CD4-positive, alpha-beta T cell treated with Interleukin-12 subunit alpha and Interleukin-12 subunit beta, for 1 hour (primary cell): ENCODE results near the gene EMC10.
A peak's percentile ranks its signal among the peaks of the same experiment; 100 is the strongest.
"Not testable (repeated sequence)": the region's sequence is repeated elsewhere in the genome, so short reads cannot be mapped to it uniquely, and the experiment has no call there.

Experiments
- DNase-seq: peaks from one replicate; pipeline ENCODE4 v3.0.0-alpha.2; 2020

Gene EMC10

GRCh38 chr19:50453243-50453642, 23.1 kb upstream of the EMC10 start:
- no peak for DNase-seq

DNA sequence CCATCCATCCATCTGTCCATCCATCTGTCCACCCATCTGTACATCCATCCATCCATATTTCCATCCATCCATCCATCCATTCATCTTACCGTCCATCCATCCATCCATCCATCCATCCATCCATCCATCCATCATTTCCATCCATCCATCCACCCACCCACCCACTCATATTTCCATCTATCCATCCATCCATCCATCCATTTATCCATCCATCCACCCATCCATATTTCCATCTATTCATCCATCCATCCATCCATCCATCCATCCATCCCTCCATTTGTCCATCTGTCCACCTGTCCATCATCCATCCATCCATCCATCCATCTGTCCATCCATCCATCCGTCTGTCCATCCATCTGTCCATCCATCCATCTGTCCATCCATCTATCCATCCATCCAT, 20.3 kb upstream of the EMC10 start:
- no peak for DNase-seq

GRCh38 chr19:50457300-50457699, 19.0 kb upstream of the EMC10 start:
- no peak for DNase-seq

GRCh38 chr19:50458396-50459066, 17.8 kb upstream of the EMC10 start:
- no peak for DNase-seq

DNA sequence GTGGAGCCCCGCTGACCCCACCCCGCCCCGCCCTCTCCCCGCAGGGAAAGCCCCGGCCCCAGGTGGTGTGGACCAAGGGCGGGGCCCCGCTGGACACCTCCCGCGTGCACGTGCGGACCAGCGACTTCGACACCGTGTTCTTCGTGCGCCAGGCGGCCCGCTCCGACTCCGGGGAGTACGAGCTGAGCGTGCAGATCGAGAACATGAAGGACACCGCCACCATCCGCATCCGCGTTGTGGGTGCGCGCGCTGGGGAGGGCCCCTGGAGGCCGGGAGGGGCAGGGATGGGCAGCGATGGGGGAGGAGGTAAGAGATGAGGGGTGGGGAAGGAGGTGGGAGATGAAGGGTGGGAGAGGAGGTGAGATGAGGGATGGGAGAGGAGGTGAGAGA, 17.2 kb upstream of the EMC10 start:
- DNase-seq: no peak

GRCh38 chr19:50459638-50460037, 16.7 kb upstream of the EMC10 start:
- DNase-seq: no peak

DNA sequence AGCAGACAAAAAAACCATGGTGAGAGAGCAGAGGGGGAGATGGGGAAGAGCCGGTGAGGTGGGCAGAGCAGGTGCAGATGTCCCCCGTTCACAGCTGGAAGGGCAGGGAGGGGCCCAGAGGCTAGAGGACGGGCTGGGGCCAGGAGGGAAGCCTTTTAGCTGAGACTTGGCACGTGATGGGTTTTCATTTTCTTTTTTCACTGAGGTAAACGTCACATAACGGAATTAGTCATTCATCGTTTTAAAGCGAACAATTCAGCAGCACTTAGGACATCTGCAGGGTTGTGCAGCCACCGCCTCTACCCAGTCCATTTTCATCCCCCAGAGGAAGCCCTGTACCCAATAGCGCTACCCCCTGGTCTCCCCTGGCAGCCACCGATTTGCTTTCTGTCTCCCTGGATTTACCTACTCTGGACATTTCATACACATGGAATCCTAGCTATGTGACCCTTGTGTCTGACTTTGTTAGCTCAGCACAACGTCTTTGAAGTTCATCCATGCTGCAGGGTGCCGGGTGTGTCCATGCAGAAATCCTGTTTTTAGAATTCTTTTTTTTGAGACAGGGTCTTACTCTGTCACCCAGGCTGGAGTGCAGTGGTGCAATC, 16.0 kb upstream of the EMC10 start:
- DNase-seq: no peak

GRCh38 chr19:50461066-50461875, 15.0 kb upstream of the EMC10 start:
- DNase-seq: peak; percentile 71

GRCh38 chr19:50462970-50463369, 13.3 kb upstream of the EMC10 start:
- DNase-seq: no peak

DNA sequence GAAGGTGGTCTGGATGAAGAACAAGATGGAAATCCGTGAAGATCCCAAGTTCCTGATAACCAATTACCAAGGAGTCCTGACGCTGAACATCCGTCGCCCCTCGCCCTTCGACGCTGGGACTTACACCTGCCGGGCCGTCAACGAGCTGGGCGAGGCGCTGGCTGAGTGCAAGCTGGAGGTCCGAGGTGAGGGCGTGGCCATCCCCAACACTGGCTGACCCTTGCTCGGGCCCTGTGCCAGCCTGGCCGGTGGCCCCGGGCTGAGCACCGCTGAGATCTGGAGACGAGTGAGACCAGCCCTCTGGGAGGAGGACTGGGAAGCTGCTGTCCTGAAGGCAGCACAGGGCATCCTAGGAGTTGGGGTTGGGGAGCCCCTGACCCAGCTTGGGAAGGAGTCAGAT, 12.0 kb upstream of the EMC10 start:
- DNase-seq: no peak

DNA sequence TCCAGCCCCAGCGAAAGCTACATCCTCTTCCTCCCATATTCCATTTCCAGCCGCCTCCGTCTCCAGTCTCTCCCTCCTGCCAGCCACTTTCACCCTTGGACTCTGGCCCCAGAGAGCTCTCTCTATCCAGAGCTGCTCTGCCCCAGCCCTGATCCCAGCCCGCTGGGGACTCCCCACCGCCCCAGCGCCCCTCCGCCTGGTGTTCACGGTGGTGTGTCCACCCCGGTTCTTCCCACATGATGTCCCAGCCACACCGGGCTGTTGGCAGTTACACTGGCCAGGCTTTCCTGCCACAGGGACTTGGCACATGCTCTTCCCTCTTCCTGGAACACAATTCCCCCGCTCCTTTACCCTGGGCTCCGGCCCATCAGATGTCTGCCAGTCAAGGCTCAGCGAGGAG, 11.3 kb upstream of the EMC10 start:
- no peak for DNase-seq

DNA sequence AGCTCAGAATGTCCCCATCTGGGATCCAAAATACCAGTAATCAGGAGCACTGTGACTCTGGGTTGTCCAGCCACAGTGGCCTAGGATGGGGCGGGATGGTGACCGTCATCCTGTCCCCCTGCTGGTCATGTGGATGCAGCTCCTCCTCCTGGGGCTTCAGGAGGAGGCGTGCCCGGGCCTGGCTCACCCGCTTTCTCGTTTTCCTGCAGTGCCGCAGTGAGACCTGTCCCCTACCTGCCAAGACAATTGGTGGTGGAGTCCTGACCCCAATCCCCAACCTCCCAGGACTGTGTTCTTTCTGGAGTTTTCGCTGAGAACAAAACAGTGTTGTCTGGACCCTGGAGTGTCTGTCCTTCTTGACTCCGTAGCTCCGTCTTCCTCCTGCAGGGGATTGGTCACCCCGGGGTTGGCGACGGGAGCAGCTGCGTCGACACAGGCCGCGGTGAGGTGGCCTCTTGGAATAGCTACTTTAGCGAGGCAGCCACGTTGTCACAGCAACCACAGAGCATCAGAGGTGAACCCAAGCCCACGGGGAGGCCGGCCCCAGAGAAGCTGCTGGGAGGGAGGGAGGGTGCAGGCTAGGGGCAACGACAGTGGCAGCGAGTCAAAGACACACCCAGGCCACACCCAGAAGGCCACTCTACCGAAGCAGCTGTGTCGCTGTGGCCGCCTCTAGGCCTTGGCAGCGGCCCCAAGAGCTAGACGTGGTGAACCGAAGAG, 10.2 kb upstream of the EMC10 start:
- DNase-seq: no peak

GRCh38 chr19:50466706-50467039, 9.6 kb upstream of the EMC10 start:
- no peak for DNase-seq

DNA sequence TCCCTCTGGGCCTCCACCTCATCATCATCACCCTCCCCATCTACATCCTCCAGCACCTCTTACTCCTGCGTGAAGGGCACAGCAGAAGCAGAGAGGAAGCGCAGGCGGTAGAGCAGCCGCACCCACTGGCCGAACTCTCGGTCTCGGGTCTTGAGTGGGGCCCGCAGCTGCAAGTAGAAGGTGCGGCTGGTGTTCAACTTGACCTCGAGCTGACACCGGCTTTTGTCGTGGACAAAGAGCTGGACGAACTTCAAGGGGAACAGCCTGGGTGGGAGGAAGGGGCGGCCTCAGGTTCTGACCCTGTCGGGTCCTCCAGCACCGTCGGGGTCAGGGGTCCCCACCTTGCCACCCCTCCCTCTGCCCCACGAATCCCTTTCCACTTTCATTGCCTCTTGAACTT, 8.7 kb upstream of the EMC10 start:
- DNase-seq: no peak

- no peak for DNase-seq
Observed at GRCh38 chr19:50468818-50469217, 7.5 kb upstream of the EMC10 start.

GRCh38 chr19:50473336-50473735, 3.0 kb upstream of the EMC10 start:
- DNase-seq: not testable (repeated sequence)

- no peak for DNase-seq
Observed at GRCh38 chr19:50475101-50475568, 1.2 kb upstream of the EMC10 start.

- no peak for DNase-seq
Observed at GRCh38 chr19:50475736-50476223, 527 bp upstream of the EMC10 start.

DNA sequence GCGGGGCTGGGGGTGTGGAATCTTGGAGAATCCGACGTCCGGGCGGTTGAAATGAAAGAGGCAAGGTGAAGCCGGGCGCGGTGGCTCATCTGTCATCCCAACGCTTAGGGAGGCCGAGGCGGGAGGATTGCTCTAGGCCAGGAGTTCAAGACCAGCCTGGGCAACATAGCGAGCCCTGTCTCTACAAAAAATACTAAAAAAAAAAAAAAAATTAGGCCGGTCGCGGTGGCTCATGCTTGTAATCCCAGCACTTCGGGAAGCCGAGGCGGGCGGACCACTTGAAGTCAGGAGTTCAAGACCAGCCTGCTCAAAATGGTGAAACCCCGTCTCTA, 566 bp downstream of the EMC10 start:
- DNase-seq: no peak

GRCh38 chr19:50477751-50478515, 1.6 kb downstream of the EMC10 start:
- DNase-seq: no peak

DNA sequence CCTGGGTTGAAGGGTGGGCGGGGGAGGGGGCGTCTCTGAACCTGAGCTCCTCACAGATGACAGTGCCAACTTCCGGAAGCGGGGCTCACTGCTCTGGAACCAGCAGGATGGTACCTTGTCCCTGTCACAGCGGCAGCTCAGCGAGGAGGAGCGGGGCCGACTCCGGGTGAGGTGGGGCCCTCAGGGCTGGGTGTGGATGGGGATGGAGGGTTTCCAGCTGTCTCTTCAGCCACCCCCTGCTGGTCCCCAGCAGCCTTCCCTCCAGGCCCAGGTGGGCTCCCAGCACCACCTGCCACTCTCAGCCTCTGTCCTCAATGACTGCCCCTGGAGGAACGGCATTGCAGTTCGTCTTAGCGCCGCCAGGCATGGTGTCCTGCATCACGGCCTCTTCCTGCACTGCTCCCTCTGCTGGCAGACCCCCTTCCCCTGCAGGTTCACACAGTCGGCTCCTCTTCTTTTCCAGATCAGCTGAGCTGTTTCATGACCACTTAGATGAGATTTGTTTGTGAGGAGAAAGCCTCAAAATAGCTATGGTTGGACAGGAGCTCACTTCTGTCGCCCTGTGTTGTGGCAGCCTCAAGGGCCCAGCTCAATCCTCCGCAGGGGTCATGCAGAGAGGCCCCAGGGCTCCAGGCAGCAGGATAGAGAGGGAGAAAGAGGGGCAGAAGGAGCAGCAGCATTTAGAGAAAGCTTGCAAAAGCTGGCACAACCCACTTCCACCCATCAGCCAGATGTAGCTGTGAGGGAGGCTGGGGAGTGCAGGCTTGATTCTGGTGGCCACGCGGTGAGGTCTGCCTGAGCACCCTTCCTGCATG, 2.8 kb downstream of the EMC10 start:
- no peak for DNase-seq

DNA sequence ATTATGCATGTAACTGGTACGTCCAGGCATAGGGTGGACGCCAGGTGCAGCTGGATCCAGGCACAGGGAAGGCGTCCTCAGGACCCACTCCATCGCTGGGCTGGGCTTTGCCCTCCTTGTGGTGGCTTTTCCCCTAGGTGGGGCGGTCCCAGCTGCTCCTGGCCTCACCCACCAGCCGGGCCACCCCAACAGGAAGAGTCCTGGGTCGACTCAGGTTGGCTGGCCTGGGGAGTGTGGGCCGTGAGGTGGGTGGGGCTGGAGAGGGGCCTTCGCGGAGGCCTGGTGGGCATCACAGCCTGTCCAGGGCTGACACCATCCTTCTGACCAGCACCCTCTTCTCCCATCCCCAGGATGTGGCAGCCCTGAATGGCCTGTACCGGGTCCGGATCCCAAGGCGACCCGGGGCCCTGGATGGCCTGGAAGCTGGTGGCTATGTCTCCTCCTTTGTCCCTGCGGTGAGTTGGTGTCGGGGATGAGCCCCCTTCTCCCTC, 3.5 kb downstream of the EMC10 start:
- DNase-seq: no peak
